HepG2 (cell line): Measurements from ENCODE around the gene PKLR. TPM values are rescaled to one million over a fixed set of nuclear protein-coding genes. Genes with fewer than 3 reads are reported as not detected.
A peak's percentile ranks its signal among the peaks of the same experiment; 100 is the strongest.

ENCODE experiments used
- ARID2 ChIP-seq: sonication (generic); formaldehyde crosslinking; IDR thresholded peaks from 2 replicates; pipeline ENCODE4 v1.8.1; 2022; ENCODE audit warnings: mild to moderate bottlenecking, missing genetic modification reagents, borderline replicate concordance
- ARNTL ChIP-seq: sonication (generic); formaldehyde crosslinking; IDR thresholded peaks from 2 replicates; pipeline ENCODE4 v1.4.0; 2020; ENCODE audit warnings: mild to moderate bottlenecking, missing genetic modification reagents
- CCDC6 ChIP-seq: sonication (generic); formaldehyde crosslinking; IDR thresholded peaks from 2 replicates; pipeline ENCODE4 v1.8.1; 2022; ENCODE audit warnings: mild to moderate bottlenecking, missing genetic modification reagents, moderate library complexity
- DRAP1 ChIP-seq: IDR thresholded peaks from 2 replicates; pipeline ENCODE4 v1.6.1; 2016; ENCODE audit warnings: missing genetic modification reagents, missing compliant biosample characterization
- EEA1 ChIP-seq: sonication (generic); formaldehyde crosslinking; IDR thresholded peaks from 2 replicates; pipeline ENCODE4 v1.5.1; 2020; ENCODE audit warnings: mild to moderate bottlenecking, missing genetic modification reagents, borderline replicate concordance
- ELF1 ChIP-seq: sonication (generic); formaldehyde crosslinking; IDR thresholded peaks from 2 replicates; pipeline ENCODE4 v1.4.0; 2020; ENCODE audit warnings: missing genetic modification reagents
- GABPB1 ChIP-seq: IDR thresholded peaks from 2 replicates; pipeline ENCODE4 v1.6.1; 2016; ENCODE audit warnings: mild to moderate bottlenecking, missing genetic modification reagents, moderate library complexity, missing compliant biosample characterization
- HDAC6 ChIP-seq: fragments of 200-600 bp; sonication (generic); IDR thresholded peaks from 2 replicates; pipeline ENCODE4 v1.7.0; 2017; ENCODE audit warnings: mild to moderate bottlenecking, antibody characterized with exemption, low read length, low read depth
- HNRNPLL ChIP-seq: fragments of 200-400 bp; formaldehyde crosslinking; IDR thresholded peaks from 2 replicates; pipeline ENCODE4 v1.6.1; 2017; ENCODE audit warnings: mild to moderate bottlenecking, low read depth, low read length; ENCODE audit not compliant: poor library complexity, severe bottlenecking
- IRF2 ChIP-seq: IDR thresholded peaks from 2 replicates; pipeline ENCODE4 v1.6.1; 2018; ENCODE audit warnings: missing genetic modification reagents, missing compliant biosample characterization
- MED1 ChIP-seq: sonication (generic); formaldehyde crosslinking; IDR thresholded peaks from 2 replicates; pipeline ENCODE4 v1.4.0; 2020; ENCODE audit warnings: missing genetic modification reagents
- MIER2 ChIP-seq: IDR thresholded peaks from 2 replicates; pipeline ENCODE4 v1.6.1; 2016; ENCODE audit warnings: missing biosample characterization, missing genetic modification reagents
- NCOA5 ChIP-seq: sonication (generic); formaldehyde crosslinking; IDR thresholded peaks from 2 replicates; pipeline ENCODE4 v1.4.0; 2020; ENCODE audit warnings: missing genetic modification reagents
- NFE2L1 ChIP-seq: sonication (generic); formaldehyde crosslinking; IDR thresholded peaks from 2 replicates; pipeline ENCODE4 v1.4.0; 2020; ENCODE audit warnings: missing genetic modification reagents, mild to moderate bottlenecking, borderline replicate concordance
- NFKBIZ ChIP-seq: IDR thresholded peaks from 2 replicates; pipeline ENCODE4 v1.6.1; 2018; ENCODE audit warnings: missing genetic modification reagents, missing compliant biosample characterization
- NFRKB ChIP-seq: fragments of 450-650 bp; IDR thresholded peaks from 2 replicates; pipeline ENCODE4 v1.6.1; 2017
- PHF8 ChIP-seq: sonication (generic); formaldehyde crosslinking; IDR thresholded peaks from 2 replicates; pipeline ENCODE4 v1.5.0; 2020; ENCODE audit warnings: missing genetic modification reagents
- RBM22 ChIP-seq: fragments of 200-400 bp; formaldehyde crosslinking; optimal IDR thresholded peaks from 2 replicates; pipeline ENCODE3; 2017; ENCODE audit warnings: mild to moderate bottlenecking, low read length, moderate library complexity
- STAG1 ChIP-seq: sonication (generic); formaldehyde crosslinking; IDR thresholded peaks from 2 replicates; pipeline ENCODE4 v1.4.0; 2020; ENCODE audit warnings: missing genetic modification reagents
- ZFP36 ChIP-seq: fragments of 150-350 bp; IDR thresholded peaks from 2 replicates; pipeline ENCODE4 v1.6.1; 2018; ENCODE audit warnings: borderline replicate concordance, low read length, low read depth; ENCODE audit not compliant: partially characterized antibody
- ZNF274 ChIP-seq: sonication (generic); formaldehyde crosslinking; IDR thresholded peaks from 2 replicates; pipeline ENCODE4 v1.5.1; 2020; ENCODE audit warnings: mild to moderate bottlenecking, missing genetic modification reagents
- ZNF275 ChIP-seq: sonication (generic); formaldehyde crosslinking; IDR thresholded peaks from 2 replicates; pipeline ENCODE4 v1.8.0; 2022; ENCODE audit warnings: missing genetic modification reagents, mild to moderate bottlenecking, inconsistent platforms, borderline replicate concordance
- ZNF530 ChIP-seq: sonication (generic); formaldehyde crosslinking; IDR thresholded peaks from 2 replicates; pipeline ENCODE4 v1.5.0; 2020; ENCODE audit warnings: low read depth, mild to moderate bottlenecking, missing genetic modification reagents
- ZNF564 ChIP-seq: sonication (generic); formaldehyde crosslinking; IDR thresholded peaks from 2 replicates; pipeline ENCODE4 v1.8.1; 2023; ENCODE audit warnings: mild to moderate bottlenecking, missing genetic modification reagents
- ZNF772 ChIP-seq: sonication (generic); formaldehyde crosslinking; IDR thresholded peaks from 2 replicates; pipeline ENCODE4 v1.5.0; 2020; ENCODE audit warnings: mild to moderate bottlenecking, missing genetic modification reagents
- polyA plus RNA-seq, 8 experiments: library from polyadenylated mRNA; depleted of rRNA in 3 of 8; stranded (reverse) in 7 of 8; unstranded in 1 of 8; fragments of >200 nt; fragmentation: Illumina TruSeq in 4 of 8; extraction: Trizol in 4 of 8; gene quantifications; 2 replicates each; pipeline versions ENCODE4 v1.2.1 to v1.2.3, GENCODE V29; 2011 to 2016; ENCODE audit warnings: low read depth in 4 of 8, missing spikeins in 1 of 8, mixed read lengths in 1 of 8; ENCODE audit not compliant: insufficient read depth in 1 of 8
- total RNA-seq, 5 experiments: library from RNA; depleted of rRNA; stranded (reverse); fragments of >200 nt; fragmentation: Illumina TruSeq; extraction: Trizol; gene quantifications; 2 replicates each; pipeline ENCODE4 v1.2.3, GENCODE V29; 2016; ENCODE audit warnings: low read depth in 1 of 5
- TF ChIP-seq, protein P1 (sequence below): IDR thresholded peaks from 2 replicates; pipeline ENCODE4 v1.6.1; 2012; ENCODE audit warnings: inconsistent platforms
- TF ChIP-seq, protein P2 (sequence below): sonication (generic); formaldehyde crosslinking; IDR thresholded peaks from 2 replicates; pipeline ENCODE4 v1.4.0; 2020; ENCODE audit warnings: missing genetic modification reagents
- TF ChIP-seq, protein P3 (sequence below): sonication (generic); formaldehyde crosslinking; conservative IDR thresholded peaks from 2 replicates; pipeline ENCODE4 v1.8.0; 2022; ENCODE audit warnings: low read depth, missing genetic modification reagents

The PKLR gene
- total and polyA plus RNA-seq, 2 of the 13 experiments (the other 11 are each of a cell fraction or from before 2014, with no cell fraction given), result 10.3 to 29.3 TPM

GRCh38 chr1:155286544-155286943 lies 14.7 kb downstream of the PKLR start (continued):
- no peak for TF ChIP-seq STAG1 (CRISPR knock-in tag)
- no peak for TF ChIP-seq HNRNPLL
- no peak for TF ChIP-seq NCOA5 (CRISPR knock-in tag)
- TF ChIP-seq ZFP36, result no peak
- no peak for TF ChIP-seq ZNF275 (CRISPR knock-in tag)
- no peak; the same call in 1 of the 2 replicates for TF ChIP-seq GABPB1 (CRISPR knock-in tag)
- TF ChIP-seq, protein P1, sequence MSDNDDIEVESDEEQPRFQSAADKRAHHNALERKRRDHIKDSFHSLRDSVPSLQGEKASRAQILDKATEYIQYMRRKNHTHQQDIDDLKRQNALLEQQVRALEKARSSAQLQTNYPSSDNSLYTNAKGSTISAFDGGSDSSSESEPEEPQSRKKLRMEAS, result 0 out of 2 replicates have a peak, but pooled peaks have one; percentile 10
- TF ChIP-seq ARNTL (CRISPR knock-in tag), result 0 out of 2 replicates have a peak, but pooled peaks have one; percentile 27
- TF ChIP-seq, protein P2, sequence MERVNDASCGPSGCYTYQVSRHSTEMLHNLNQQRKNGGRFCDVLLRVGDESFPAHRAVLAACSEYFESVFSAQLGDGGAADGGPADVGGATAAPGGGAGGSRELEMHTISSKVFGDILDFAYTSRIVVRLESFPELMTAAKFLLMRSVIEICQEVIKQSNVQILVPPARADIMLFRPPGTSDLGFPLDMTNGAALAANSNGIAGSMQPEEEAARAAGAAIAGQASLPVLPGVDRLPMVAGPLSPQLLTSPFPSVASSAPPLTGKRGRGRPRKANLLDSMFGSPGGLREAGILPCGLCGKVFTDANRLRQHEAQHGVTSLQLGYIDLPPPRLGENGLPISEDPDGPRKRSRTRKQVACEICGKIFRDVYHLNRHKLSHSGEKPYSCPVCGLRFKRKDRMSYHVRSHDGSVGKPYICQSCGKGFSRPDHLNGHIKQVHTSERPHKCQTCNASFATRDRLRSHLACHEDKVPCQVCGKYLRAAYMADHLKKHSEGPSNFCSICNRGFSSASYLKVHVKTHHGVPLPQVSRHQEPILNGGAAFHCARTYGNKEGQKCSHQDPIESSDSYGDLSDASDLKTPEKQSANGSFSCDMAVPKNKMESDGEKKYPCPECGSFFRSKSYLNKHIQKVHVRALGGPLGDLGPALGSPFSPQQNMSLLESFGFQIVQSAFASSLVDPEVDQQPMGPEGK (CRISPR knock-in tag), result peak; percentile 94
- no peak for TF ChIP-seq RBM22
- no peak for TF ChIP-seq MIER2
- no peak for TF ChIP-seq ELF1 (CRISPR knock-in tag)
- no peak for TF ChIP-seq PHF8
- no peak for TF ChIP-seq NFRKB
- no peak for TF ChIP-seq HDAC6
- TF ChIP-seq ZNF530, result no peak
- TF ChIP-seq, protein P3, sequence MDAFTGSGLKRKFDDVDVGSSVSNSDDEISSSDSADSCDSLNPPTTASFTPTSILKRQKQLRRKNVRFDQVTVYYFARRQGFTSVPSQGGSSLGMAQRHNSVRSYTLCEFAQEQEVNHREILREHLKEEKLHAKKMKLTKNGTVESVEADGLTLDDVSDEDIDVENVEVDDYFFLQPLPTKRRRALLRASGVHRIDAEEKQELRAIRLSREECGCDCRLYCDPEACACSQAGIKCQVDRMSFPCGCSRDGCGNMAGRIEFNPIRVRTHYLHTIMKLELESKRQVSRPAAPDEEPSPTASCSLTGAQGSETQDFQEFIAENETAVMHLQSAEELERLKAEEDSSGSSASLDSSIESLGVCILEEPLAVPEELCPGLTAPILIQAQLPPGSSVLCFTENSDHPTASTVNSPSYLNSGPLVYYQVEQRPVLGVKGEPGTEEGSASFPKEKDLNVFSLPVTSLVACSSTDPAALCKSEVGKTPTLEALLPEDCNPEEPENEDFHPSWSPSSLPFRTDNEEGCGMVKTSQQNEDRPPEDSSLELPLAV (CRISPR knock-in tag), result no peak
- peak; percentile 41; the same call in 1 of the 2 replicates for TF ChIP-seq MED1 (CRISPR knock-in tag)
- TF ChIP-seq ZNF772 (CRISPR knock-in tag), result 0 out of 2 replicates have a peak, but pooled peaks have one; percentile 21
- no peak for TF ChIP-seq EEA1 (CRISPR knock-in tag)
- TF ChIP-seq CCDC6 (CRISPR knock-in tag), result no peak
- TF ChIP-seq ZNF274 (CRISPR knock-in tag), result no peak
- TF ChIP-seq NFE2L1 (CRISPR knock-in tag), result no peak
- 0 out of 2 replicates have a peak, but pooled peaks have one; percentile 42 for TF ChIP-seq DRAP1 (CRISPR knock-in tag)
- TF ChIP-seq ARID2 (CRISPR knock-in tag), result no peak
- TF ChIP-seq ZNF564 (CRISPR knock-in tag), result no peak
- TF ChIP-seq NFKBIZ, result no peak
- no peak for TF ChIP-seq IRF2
